Measurements from ENCODE around the gene TMED9.

DNA sequence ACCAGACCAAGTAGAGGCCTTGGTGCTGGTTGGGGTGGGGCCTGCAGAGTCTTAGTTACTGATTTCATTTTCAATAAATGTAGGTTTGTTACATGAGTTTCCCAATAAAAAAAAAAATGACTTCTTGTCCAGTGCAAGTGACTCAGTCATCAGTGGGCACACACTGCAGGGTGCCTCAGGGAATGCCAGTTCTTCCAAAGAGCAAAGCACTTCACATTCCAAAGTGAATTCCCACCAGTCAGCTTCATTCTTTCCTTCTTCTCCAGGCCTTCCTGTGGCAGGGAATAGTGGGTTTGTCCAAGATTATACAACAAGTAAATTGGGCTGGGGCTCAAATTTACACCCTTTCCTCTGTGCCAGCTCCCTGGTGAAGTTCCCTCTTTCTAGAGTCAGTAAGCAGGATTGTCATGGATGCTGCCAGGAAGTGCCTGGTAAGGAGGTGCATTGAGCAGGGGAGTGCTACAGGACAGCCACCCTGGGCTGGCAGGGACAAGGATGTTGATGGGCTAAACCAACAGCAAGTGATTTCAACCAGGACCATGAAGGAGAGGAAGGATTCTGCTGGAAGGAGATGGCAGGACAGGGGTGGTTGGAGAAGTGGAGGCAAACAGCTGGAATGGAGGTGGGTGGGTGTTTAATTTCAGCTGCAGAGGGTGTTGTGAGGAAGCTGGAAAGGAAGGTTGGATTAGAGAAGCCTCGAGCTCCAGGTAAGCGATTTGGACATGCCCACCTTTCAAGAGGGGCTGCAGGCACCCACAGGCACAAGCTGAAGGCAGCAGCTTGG, 4.2 kb downstream of the TMED9 start:
- TF ChIP-seq GATA3 (IDR thresholded peaks at IDR 0.05; ENCODE audit: low read depth, low read length) (no peak), GATA2 (IDR thresholded peaks at IDR 0.05; ENCODE audit: low read depth, low read length) (no peak)
